H9 (cell line): ENCODE data around the gene COMMD10. TPM values are rescaled to one million over a fixed set of nuclear protein-coding genes. Genes with fewer than 3 reads are reported as not detected.

Source experiments
- DNase-seq: peaks from one replicate; pipeline ENCODE4 v3.0.0-alpha.2; 2017
- H2AFZ ChIP-seq: one replicate; pipeline ENCODE4 v1.6.1; 2013; ENCODE audit warnings: mild to moderate bottlenecking, low read length, control low read depth, moderate library complexity
- H2AK5ac ChIP-seq: 2 replicates; pipeline ENCODE4 v1.6.1; 2013; ENCODE audit warnings: low read length, control low read depth, mixed read lengths; ENCODE audit not compliant: insufficient read length
- H2BK120ac ChIP-seq: one replicate; pipeline ENCODE4 v1.6.1; 2013; ENCODE audit warnings: low read depth, mild to moderate bottlenecking, low read length, control low read depth, inconsistent platforms; ENCODE audit not compliant: poor library complexity, severe bottlenecking
- H2BK12ac ChIP-seq: 2 replicates; pipeline ENCODE4 v1.6.1; 2013; ENCODE audit warnings: low read length, control low read depth, mixed read lengths, low read depth; ENCODE audit not compliant: insufficient read length
- H2BK15ac ChIP-seq: 2 replicates; pipeline ENCODE4 v1.6.1; 2013; ENCODE audit warnings: low read depth, low read length, control low read depth
- H2BK20ac ChIP-seq: one replicate; pipeline ENCODE4 v1.6.1; 2013; ENCODE audit warnings: low read depth, mild to moderate bottlenecking, low read length, control low read depth, inconsistent platforms; ENCODE audit not compliant: poor library complexity, severe bottlenecking
- H2BK5ac ChIP-seq: 2 replicates; pipeline ENCODE4 v1.6.1; 2013; ENCODE audit warnings: low read length, control low read depth, mixed read lengths; ENCODE audit not compliant: insufficient read length
- H3K14ac ChIP-seq: 2 replicates; pipeline ENCODE4 v1.6.1; 2013; ENCODE audit warnings: low read length, control low read depth; ENCODE audit not compliant: insufficient read depth
- H3K18ac ChIP-seq: 2 replicates; pipeline ENCODE4 v1.6.1; 2013; ENCODE audit warnings: low read depth, mild to moderate bottlenecking, mixed read lengths, low read length, control low read depth; ENCODE audit not compliant: insufficient read length
- H3K23ac ChIP-seq: 2 replicates; pipeline ENCODE4 v1.6.1; 2013; ENCODE audit warnings: low read length, control low read depth, mixed read lengths, low read depth; ENCODE audit not compliant: insufficient read length
- H3K23me2 ChIP-seq: 2 replicates; pipeline ENCODE4 v1.6.1; 2013; ENCODE audit warnings: low read depth, mild to moderate bottlenecking, mixed read lengths, low read length, control low read depth; ENCODE audit not compliant: insufficient read length, poor library complexity, severe bottlenecking
- H3K27ac ChIP-seq: 2 replicates; pipeline ENCODE4 v1.5.1; 2013; ENCODE audit warnings: low read length, control low read depth, mixed read lengths, low read depth; ENCODE audit not compliant: insufficient read length
- H3K27me3 ChIP-seq: 2 replicates; pipeline ENCODE4 v1.6.1; 2013; ENCODE audit warnings: low read length, control low read depth, inconsistent platforms; ENCODE audit not compliant: insufficient read depth
- H3K4ac ChIP-seq: 2 replicates; pipeline ENCODE4 v1.6.1; 2013; ENCODE audit warnings: low read depth, mild to moderate bottlenecking, control low read depth, inconsistent platforms, low read length, moderate library complexity
- H3K4me1 ChIP-seq: 2 replicates; pipeline ENCODE4 v1.6.1; 2013; ENCODE audit warnings: low read length, control low read depth, inconsistent platforms; ENCODE audit not compliant: insufficient read depth
- H3K4me2 ChIP-seq: 2 replicates; pipeline ENCODE4 v1.6.1; 2013; ENCODE audit warnings: low read length, control low read depth, mixed read lengths; ENCODE audit not compliant: insufficient read length, insufficient read depth
- H3K56ac ChIP-seq: 2 replicates; pipeline ENCODE4 v1.6.1; 2013; ENCODE audit warnings: low read depth, mild to moderate bottlenecking, mixed read lengths, low read length, control low read depth; ENCODE audit not compliant: insufficient read length
- H3K79me1 ChIP-seq: 2 replicates; pipeline ENCODE4 v1.6.1; 2013; ENCODE audit warnings: low read depth, mild to moderate bottlenecking, moderate library complexity, low read length, control low read depth, inconsistent platforms; ENCODE audit not compliant: insufficient read depth, poor library complexity, severe bottlenecking
- H3K79me2 ChIP-seq: 2 replicates; pipeline ENCODE4 v1.6.1; 2013; ENCODE audit warnings: low read length, control low read depth, inconsistent platforms; ENCODE audit not compliant: insufficient read depth
- H3K9ac ChIP-seq: 2 replicates; pipeline ENCODE4 v1.6.1; 2013; ENCODE audit warnings: low read length, control low read depth, mixed read lengths; ENCODE audit not compliant: insufficient read length; ENCODE audit errors: extremely low read depth
- H3K9me3 ChIP-seq: one replicate; pipeline ENCODE4 v1.6.1; 2013; ENCODE audit warnings: low read depth, low read length, inconsistent platforms; ENCODE audit not compliant: control insufficient read depth
- H3T11ph ChIP-seq: one replicate; pipeline ENCODE4 v1.6.1; 2013; ENCODE audit warnings: mild to moderate bottlenecking, low read length, control low read depth, inconsistent platforms
- H4K20me1 ChIP-seq: one replicate; pipeline ENCODE4 v1.6.1; 2013; ENCODE audit not compliant: control insufficient read depth, insufficient read length, insufficient read depth
- H4K5ac ChIP-seq: 2 replicates; pipeline ENCODE4 v1.6.1; 2013; ENCODE audit warnings: low read depth, mild to moderate bottlenecking, mixed read lengths, low read length, control low read depth; ENCODE audit not compliant: insufficient read length
- H4K8ac ChIP-seq: replicated peaks from 2 replicates; pipeline ENCODE4 v1.6.1; 2013; ENCODE audit warnings: low read length, control low read depth, mixed read lengths, low read depth; ENCODE audit not compliant: insufficient read length
- H4K91ac ChIP-seq: 2 replicates; pipeline ENCODE4 v1.6.1; 2013; ENCODE audit warnings: low read depth, mild to moderate bottlenecking, moderate library complexity, mixed read lengths, low read length, control low read depth; ENCODE audit not compliant: insufficient read length
- H3K27ac Mint-ChIP-seq, 3 experiments: 2 replicates in 2 of 3; 3 replicates in 1 of 3; pipeline ENCODE4 v1.8.0; 2020 to 2021; ENCODE audit warnings: mixed read lengths in 3 of 3, mild to moderate bottlenecking in 1 of 3, moderate library complexity in 1 of 3
- H3K27me3 Mint-ChIP-seq: 2 replicates; pipeline ENCODE4 v1.8.0; 2021; ENCODE audit warnings: low read depth, mild to moderate bottlenecking, moderate library complexity, mixed read lengths
- H3K36me3 Mint-ChIP-seq, 3 experiments: 2 replicates in 2 of 3; 3 replicates in 1 of 3; pipeline ENCODE4 v1.8.0; 2020 to 2021; ENCODE audit warnings: low read depth in 3 of 3, mixed read lengths in 3 of 3; ENCODE audit not compliant: insufficient read depth in 1 of 3
- H3K4me1 Mint-ChIP-seq, 2 experiments: 2 replicates each; pipeline ENCODE4 v1.8.0; 2020; ENCODE audit warnings: mixed read lengths in 2 of 2
- H3K4me3 Mint-ChIP-seq, 2 experiments: 2 replicates in 1 of 2; 3 replicates in 1 of 2; pipeline ENCODE4 v1.8.0; 2020 to 2021; ENCODE audit warnings: mild to moderate bottlenecking in 2 of 2, mixed read lengths in 2 of 2, moderate library complexity in 1 of 2
- H3K9me3 Mint-ChIP-seq, 2 experiments: 2 replicates in 1 of 2; 3 replicates in 1 of 2; pipeline ENCODE4 v1.8.0; 2020; ENCODE audit warnings: mild to moderate bottlenecking in 2 of 2, mixed read lengths in 2 of 2, moderate library complexity in 1 of 2
- CTCF ChIP-seq: fragments of 200-600 bp; sonication (generic); conservative IDR thresholded peaks from 3 replicates; pipeline ENCODE4 v1.8.0; 2021; ENCODE audit warnings: antibody characterized with exemption, mild to moderate bottlenecking
- WGBS: extraction: QIAGEN DNeasy Blood & Tissue Kit; methylation state at CpG from one replicate; pipeline ENCODE4 v1.1.7; 2013; ENCODE audit warnings: missing lambda C conversion rate, low lambda C conversion rate, mixed read lengths; ENCODE audit not compliant: insufficient read length; ENCODE audit errors: extremely low coverage; 5-methylcytosine and 5-hydroxymethylcytosine counted together
- total RNA-seq: library from RNA; stranded (reverse); gene quantifications from 2 replicates; pipeline ENCODE4 v1.2.1, GENCODE V29; 2021

COMMD10 gene
- total RNA-seq, 1 experiment from 2014 or later = 33.9 TPM

- H3K79me1 ChIP-seq = no peaks in the 10 kb centered on the region
- H4K91ac ChIP-seq = no peak overlapping the region
- no peak overlapping the region for H3K27ac Mint-ChIP-seq
- H3T11ph ChIP-seq = no peak overlapping the region
- H4K8ac ChIP-seq = no peak overlapping the region
- H3K27me3 ChIP-seq = no peaks in the 10 kb centered on the region
- no peaks in the 10 kb centered on the region for H4K20me1 ChIP-seq
- no peak overlapping the region for H3K4me2 ChIP-seq
- H3K36me3 Mint-ChIP-seq = peaks cover 13 to 39% (median 28%) of the 10 kb centered on the region in 3 experiments
- no peak overlapping the region for H2BK5ac ChIP-seq
- no peak overlapping the region for H2BK15ac ChIP-seq
- no peak overlapping the region for H3K4me3 Mint-ChIP-seq
- H3K27me3 Mint-ChIP-seq = no peaks in the 10 kb centered on the region
- no peak overlapping the region for H3K56ac ChIP-seq
- no peak overlapping the region for H2AK5ac ChIP-seq
- no peak overlapping the region for H3K14ac ChIP-seq
- H2BK120ac ChIP-seq = no peak overlapping the region
- no peak for TF ChIP-seq CTCF
- H3K27ac ChIP-seq = no peak overlapping the region
- peaks cover 15 to 24% of the 10 kb centered on the region in 2 experiments for H3K9me3 Mint-ChIP-seq
- H3K18ac ChIP-seq = no peak overlapping the region
- H2BK12ac ChIP-seq = no peak overlapping the region
- no peak overlapping the region for H4K5ac ChIP-seq
- no peak for DNase-seq
- no CpG with 5 or more reads among the region's 1 CpG for WGBS
- no peaks in the 10 kb centered on the region for H3K79me2 ChIP-seq
- H3K9ac ChIP-seq = no peak overlapping the region
- no peak overlapping the region for H2AFZ ChIP-seq
- H3K23ac ChIP-seq = no peak overlapping the region
- no peaks in the 10 kb centered on the region for H3K9me3 ChIP-seq
- no peak overlapping the region for H3K4ac ChIP-seq
- peaks cover 5% of the 10 kb centered on the region in 2 experiments for H3K4me1 Mint-ChIP-seq
- H3K4me1 ChIP-seq = no peaks in the 10 kb centered on the region
- no peak overlapping the region for H2BK20ac ChIP-seq
- no peaks in the 10 kb centered on the region for H3K23me2 ChIP-seq
Measured at GRCh38 chr5:116115163-116115562, 30.3 kb downstream of the COMMD10 start.
